Activated naive CD8-positive, alpha-beta T cell treated with anti-CD3 and anti-CD28 coated beads, Interleukin-2, amount 50 U/mL, for 24 hours (primary cell): ENCODE measurements around the gene PRDM16.

Experiments used
- ATAC-seq: fragments of 150-1000 bp; cut with Tn5 transposase; one replicate; pipeline ENCODE4 v1.10.0; 2021
- DNase-seq: peaks from one replicate; pipeline ENCODE4 v3.0.0; 2021
- H3K27ac Mint-ChIP-seq: one replicate; pipeline ENCODE4 v1.8.0; 2021; ENCODE audit warnings: mild to moderate bottlenecking, mixed read lengths
- H3K27me3 Mint-ChIP-seq: one replicate; pipeline ENCODE4 v1.8.0; 2021; ENCODE audit warnings: mixed read lengths
- H3K36me3 Mint-ChIP-seq: one replicate; pipeline ENCODE4 v1.8.0; 2021; ENCODE audit warnings: low read depth, mixed read lengths
- H3K4me1 Mint-ChIP-seq: one replicate; pipeline ENCODE4 v1.8.0; 2021; ENCODE audit warnings: mixed read lengths
- H3K4me3 Mint-ChIP-seq: one replicate; pipeline ENCODE4 v1.8.0; 2021; ENCODE audit warnings: mild to moderate bottlenecking, moderate library complexity, mixed read lengths
- H3K9me3 Mint-ChIP-seq: one replicate; pipeline ENCODE4 v1.8.0; 2021; ENCODE audit warnings: mixed read lengths

PRDM16 gene

DNA sequence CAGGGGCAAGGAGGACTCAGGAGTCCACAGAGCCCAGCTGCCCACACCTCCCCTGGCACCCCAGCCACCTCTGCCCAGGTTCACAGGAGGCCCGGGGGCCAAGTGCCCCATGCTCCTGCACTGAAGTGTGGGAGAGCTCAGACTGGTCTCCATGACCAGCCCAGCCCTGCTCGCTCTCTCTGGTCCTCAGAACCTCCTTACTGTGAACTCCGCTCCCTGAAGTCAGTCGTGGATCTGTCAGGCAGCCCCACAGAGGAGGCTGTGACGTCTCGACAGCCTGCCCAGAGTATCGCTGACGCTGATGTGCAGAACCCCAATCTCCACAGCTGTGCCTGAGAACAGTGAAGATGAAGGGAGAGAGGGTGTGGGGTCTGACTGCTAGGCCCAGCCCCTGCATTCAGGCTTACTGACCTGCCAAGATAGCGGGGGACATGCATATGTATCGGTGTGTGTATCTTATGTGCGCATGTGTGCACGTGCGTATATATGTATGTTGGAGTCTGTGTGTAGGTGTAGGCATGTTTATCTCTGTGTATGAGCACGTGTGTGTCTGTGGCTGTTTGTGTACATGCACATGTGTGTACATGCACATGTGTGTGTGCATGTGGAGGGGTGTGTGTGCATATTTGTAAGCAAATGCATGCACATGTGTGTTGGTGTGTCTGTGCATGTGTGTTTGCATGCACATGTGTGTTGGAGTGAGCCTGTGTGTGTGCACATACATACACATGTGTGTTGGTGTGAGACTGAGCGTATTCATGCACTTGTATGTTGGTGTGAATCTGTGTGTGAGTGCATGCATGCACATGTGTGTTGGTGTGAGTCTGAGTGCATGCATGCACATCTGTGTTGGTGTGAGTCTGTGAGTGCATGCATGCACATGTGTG, 267.0 kb downstream of the PRDM16 start:
- no peak overlapping the region for H3K27ac Mint-ChIP-seq

GRCh38 chr1:3336641-3337630, 267.9 kb downstream of the PRDM16 start:
- Mint-ChIP-seq H3K27me3 (peaks cover 4% of the 10 kb centered on the region), H3K4me1 (no peaks in the 10 kb centered on the region), H3K9me3 (no peaks in the 10 kb centered on the region), H3K27ac (no peak overlapping the region), H3K36me3 (no peaks in the 10 kb centered on the region), H3K4me3 (no peak overlapping the region)
- ATAC-seq (no peak), DNase-seq (no peak)

More for the DNA sequence above, 267.0 kb downstream of the PRDM16 start:
- Mint-ChIP-seq H3K27me3 (peaks cover 5% of the 10 kb centered on the region), H3K36me3 (no peaks in the 10 kb centered on the region), H3K9me3 (no peaks in the 10 kb centered on the region), H3K4me3 (no peak overlapping the region), H3K4me1 (no peaks in the 10 kb centered on the region)
- no peak for ATAC-seq
- DNase-seq: no peak

- DNase-seq (no peak), ATAC-seq (no peak)
- no peaks in the 10 kb centered on the region for H3K27me3 Mint-ChIP-seq
- H3K4me3 Mint-ChIP-seq: no peak overlapping the region
- H3K9me3 Mint-ChIP-seq: no peaks in the 10 kb centered on the region
- no peaks in the 10 kb centered on the region for H3K4me1 Mint-ChIP-seq
- H3K36me3 Mint-ChIP-seq: no peaks in the 10 kb centered on the region
- H3K27ac Mint-ChIP-seq: no peak overlapping the region
Observed at GRCh38 chr1:3337798-3338724, 269.1 kb downstream of the PRDM16 start.

DNA sequence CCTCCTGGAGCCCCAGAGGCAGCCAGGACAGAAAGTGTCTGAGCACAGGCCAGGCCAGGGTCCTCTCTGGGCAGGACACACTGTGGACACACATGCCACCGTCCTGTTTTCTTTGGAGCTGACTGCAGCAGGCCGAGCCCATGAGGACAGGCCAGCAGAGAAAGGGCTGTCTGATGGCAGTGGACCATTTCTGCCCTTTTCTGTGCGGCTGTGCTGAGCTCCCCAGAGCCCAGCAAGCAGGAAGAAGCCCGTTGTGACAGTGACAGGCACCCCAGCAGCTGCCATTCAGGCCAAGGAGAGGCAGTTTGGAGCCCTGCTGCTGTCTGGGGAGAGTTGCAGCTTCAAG, 269.7 kb downstream of the PRDM16 start:
- no peaks in the 10 kb centered on the region for H3K4me1 Mint-ChIP-seq
- no peak for ATAC-seq
- no peak overlapping the region for H3K4me3 Mint-ChIP-seq
- H3K27ac Mint-ChIP-seq: no peak overlapping the region
- no peaks in the 10 kb centered on the region for H3K9me3 Mint-ChIP-seq
- no peaks in the 10 kb centered on the region for H3K27me3 Mint-ChIP-seq
- H3K36me3 Mint-ChIP-seq: no peaks in the 10 kb centered on the region
- DNase-seq: no peak

DNA sequence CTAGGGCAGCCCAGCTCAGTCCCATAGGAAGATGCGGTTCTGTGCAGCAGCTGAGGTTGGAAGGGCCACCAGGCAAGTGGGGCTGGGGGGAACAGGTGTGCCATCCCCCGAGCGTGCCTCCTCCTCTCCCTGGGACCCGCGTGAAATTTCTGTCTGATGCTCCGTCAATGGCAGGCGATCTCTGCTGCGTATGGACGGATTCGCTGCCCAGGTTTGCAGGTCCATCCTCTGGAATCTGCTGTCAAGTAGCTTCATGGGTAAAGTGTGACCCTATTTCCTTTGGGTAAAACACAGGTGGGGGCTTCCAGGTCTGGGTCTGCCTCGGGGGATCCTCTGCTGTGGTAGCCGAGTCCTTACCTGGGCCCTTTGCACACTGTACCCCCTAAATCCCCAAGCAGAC, 270.9 kb downstream of the PRDM16 start:
- Mint-ChIP-seq H3K9me3 (peaks cover 9% of the 10 kb centered on the region), H3K27me3 (no peaks in the 10 kb centered on the region), H3K36me3 (no peaks in the 10 kb centered on the region), H3K4me3 (no peak overlapping the region), H3K4me1 (no peaks in the 10 kb centered on the region), H3K27ac (no peak overlapping the region)
- DNase-seq (no peak), ATAC-seq (no peak)

DNA sequence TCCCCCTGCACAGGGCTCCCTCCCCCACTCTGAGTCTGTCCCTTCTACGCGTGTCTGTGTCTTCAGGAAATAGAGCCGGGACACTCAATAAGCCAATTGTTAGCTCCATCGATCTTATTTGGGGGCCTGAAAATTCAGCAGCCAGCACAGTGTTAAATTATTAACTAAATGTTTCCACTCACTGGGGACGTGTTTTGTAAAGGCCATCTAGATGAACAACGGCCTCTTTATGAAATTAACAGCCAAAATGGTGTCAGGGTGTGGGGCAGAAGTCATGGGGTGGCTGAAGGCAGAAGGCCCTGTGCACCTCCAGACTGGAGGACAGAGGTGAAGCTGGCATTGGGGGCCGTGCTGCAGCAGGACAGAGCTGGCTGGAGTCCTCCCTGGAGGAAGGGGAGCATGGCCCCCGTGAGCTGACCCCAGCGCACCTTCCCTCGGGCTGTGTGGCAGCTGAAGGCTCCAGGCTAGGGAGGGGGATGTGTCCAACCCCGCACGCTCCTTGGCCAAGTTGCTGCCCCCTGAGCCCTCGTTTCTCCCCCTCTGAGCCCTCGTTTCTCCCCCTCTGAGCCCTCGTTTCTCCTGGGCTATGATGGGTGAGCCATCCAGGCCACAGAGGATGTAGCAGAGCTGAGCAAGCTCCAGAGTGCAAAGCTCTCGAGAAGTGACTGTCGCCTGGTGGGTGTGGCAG, 271.7 kb downstream of the PRDM16 start:
- no peaks in the 10 kb centered on the region for H3K4me1 Mint-ChIP-seq
- H3K4me3 Mint-ChIP-seq: no peak overlapping the region
- DNase-seq (no peak), ATAC-seq (no peak)
- H3K27ac Mint-ChIP-seq: no peak overlapping the region
- H3K27me3 Mint-ChIP-seq: no peaks in the 10 kb centered on the region
- peaks cover 11% of the 10 kb centered on the region for H3K9me3 Mint-ChIP-seq
- no peaks in the 10 kb centered on the region for H3K36me3 Mint-ChIP-seq

DNA sequence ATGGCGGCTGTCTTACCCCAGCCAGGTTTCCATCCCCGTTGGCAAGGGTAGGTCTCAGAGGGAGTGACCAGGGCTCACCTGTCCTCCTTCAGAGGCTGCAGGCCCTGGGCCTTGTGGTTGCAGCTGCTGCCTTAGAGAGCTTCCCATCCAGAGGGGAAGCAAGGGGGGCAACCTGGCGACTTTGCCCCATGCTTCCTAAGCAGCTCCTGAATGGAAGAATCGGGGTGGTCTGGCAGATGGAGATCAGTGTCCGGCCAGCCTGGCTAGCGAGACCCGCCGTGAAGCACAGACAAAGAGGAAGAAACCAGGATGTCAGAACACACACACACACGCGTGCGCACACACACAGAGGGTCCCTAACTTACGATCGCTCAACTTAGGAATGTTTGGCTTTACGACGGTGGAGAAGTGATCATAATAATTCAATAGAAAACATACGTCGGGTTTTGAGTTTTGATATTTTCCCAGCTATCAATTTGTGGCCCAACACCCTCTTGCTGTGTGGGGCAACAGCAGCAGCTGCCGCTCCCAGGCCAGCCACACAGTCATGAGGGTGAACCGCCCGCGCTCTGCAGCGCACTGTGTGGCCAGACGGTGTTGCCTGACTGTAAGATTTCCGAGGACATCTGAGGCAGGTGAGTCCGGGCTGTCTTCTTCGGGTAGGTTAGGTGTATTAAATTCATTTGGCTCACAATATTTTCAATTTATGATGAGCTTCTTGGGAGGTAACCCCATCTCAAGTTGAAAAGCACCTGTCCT, 272.4 kb downstream of the PRDM16 start:
- Mint-ChIP-seq H3K4me3 (no peak overlapping the region), H3K27me3 (no peaks in the 10 kb centered on the region), H3K9me3 (peaks cover 11% of the 10 kb centered on the region), H3K4me1 (no peaks in the 10 kb centered on the region), H3K27ac (no peak overlapping the region), H3K36me3 (no peaks in the 10 kb centered on the region)
- ATAC-seq: no peak
- no peak for DNase-seq

GRCh38 chr1:3342960-3343359, 274.0 kb downstream of the PRDM16 start:
- DNase-seq (no peak), ATAC-seq (no peak)
- no peak overlapping the region for H3K4me3 Mint-ChIP-seq
- peaks cover 11% of the 10 kb centered on the region for H3K9me3 Mint-ChIP-seq
- H3K36me3 Mint-ChIP-seq: no peaks in the 10 kb centered on the region
- H3K4me1 Mint-ChIP-seq: no peaks in the 10 kb centered on the region
- H3K27me3 Mint-ChIP-seq: no peaks in the 10 kb centered on the region
- H3K27ac Mint-ChIP-seq: no peak overlapping the region

GRCh38 chr1:3344395-3344794, 275.4 kb downstream of the PRDM16 start:
- Mint-ChIP-seq H3K9me3 (peaks cover 11% of the 10 kb centered on the region), H3K27me3 (no peaks in the 10 kb centered on the region), H3K4me1 (no peaks in the 10 kb centered on the region), H3K27ac (no peak overlapping the region), H3K4me3 (no peak overlapping the region), H3K36me3 (no peaks in the 10 kb centered on the region)
- DNase-seq (no peak), ATAC-seq (no peak)

DNA sequence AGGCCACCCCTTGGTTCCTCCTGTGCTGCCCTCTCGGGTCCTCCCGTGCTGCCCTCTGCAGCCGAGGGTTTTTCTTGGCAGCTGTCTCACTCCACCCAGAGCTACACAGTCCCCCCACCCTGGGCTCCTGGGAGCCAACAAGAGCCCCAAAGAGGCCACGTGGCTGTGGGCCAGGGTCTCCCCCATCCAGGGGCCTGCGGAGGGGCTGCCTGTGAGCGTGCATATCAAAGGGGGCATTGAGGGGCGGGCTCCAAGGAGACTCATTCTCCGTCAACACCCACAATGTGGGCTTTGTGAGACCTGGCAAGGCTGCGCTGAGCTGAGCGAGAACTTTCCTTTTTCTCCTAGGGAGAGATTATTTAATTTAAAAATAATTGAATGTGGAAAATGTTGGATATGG, 276.8 kb downstream of the PRDM16 start:
- no peak overlapping the region for H3K4me3 Mint-ChIP-seq

DNA sequence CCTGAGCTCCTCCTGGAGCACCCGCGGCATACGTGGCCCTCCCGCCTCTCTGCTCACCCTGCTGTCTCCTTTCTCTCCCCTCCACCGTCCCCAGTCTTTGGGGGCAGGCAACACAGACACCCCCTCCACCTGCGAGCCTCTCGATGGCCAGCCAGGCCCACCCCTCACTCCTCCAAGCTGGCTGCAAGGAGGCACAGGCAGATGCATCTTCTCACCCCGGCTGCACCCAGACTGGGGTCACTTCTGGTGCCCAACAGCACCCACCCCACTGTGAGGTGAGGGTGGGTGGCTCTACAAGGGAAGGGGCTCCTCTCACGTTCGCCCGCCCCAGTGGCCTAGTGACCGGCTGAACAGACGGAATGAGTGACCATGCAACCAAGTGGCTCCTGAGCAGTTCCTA, 277.5 kb downstream of the PRDM16 start:
- ATAC-seq (no peak), DNase-seq (no peak)
- Mint-ChIP-seq H3K27ac (no peak overlapping the region), H3K4me3 (no peak overlapping the region), H3K27me3 (no peaks in the 10 kb centered on the region), H3K36me3 (no peaks in the 10 kb centered on the region), H3K9me3 (peaks cover 11% of the 10 kb centered on the region), H3K4me1 (no peaks in the 10 kb centered on the region)

More for the DNA sequence above, 276.8 kb downstream of the PRDM16 start:
- ATAC-seq: no peak
- Mint-ChIP-seq H3K27me3 (no peaks in the 10 kb centered on the region), H3K4me1 (no peaks in the 10 kb centered on the region), H3K27ac (no peak overlapping the region), H3K36me3 (no peaks in the 10 kb centered on the region), H3K9me3 (peaks cover 11% of the 10 kb centered on the region)
- DNase-seq: no peak

DNA sequence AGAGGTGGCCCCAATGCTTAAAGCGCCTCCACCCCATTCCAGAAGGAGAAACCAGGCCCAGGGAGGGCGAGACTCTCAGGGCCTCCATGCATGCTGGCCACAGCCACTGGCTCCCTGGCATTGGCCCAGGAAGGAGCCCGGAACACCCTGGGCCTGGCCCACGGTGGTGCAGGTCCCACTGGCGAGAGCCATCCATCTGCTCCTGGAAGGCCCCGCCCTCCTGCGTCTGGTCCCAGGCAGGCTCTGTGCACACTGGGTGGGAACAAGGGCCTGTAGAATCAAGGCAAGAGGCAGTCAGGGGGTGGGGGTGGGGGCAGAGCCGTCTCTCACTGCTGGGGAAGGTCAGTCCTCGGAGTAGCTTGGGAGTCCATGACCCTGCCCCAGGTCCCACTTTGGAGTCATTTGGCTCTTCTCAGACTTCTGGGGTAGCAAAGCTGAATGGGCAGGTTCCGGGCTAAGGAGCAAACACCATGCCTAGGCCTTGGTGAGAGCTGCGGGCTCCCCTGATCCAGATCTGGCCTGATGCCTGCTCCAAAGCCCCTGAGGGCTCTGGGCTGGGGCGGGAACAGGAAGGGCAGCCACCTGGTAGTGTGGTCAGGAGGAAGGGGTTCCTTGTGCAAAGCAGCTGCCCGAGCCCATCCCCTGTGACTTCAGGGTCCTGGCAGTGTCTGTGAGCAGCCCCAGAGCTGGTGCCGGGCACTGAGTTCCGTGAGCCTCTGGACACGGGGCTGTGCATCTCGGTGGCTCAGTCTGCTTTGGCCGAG, 278.4 kb downstream of the PRDM16 start:
- Mint-ChIP-seq H3K4me1 (peaks cover 1% of the 10 kb centered on the region), H3K4me3 (no peak overlapping the region), H3K27ac (no peak overlapping the region), H3K36me3 (no peaks in the 10 kb centered on the region), H3K27me3 (peaks cover 2% of the 10 kb centered on the region), H3K9me3 (peaks cover 11% of the 10 kb centered on the region)
- ATAC-seq (no peak), DNase-seq (no peak)
